Measurements from ENCODE around the gene GUSB.
"Not testable (repeated sequence)": the region's sequence is repeated elsewhere in the genome, so short reads cannot be mapped to it uniquely, and the experiment has no call there.

Gene GUSB

GRCh38 chr7:65975814-65976445 lies 6.1 kb downstream of the GUSB start:
- Histone ChIP-seq H3K4me1 (peaks cover 8% of the 10 kb centered on the region), H3K4me3 (no peak overlapping the region), H3K27me3 (no peaks in the 10 kb centered on the region), H4K20me1 (peaks cover 52% of the 10 kb centered on the region), H3K9ac (no peak overlapping the region), H3K9me3 (no peaks in the 10 kb centered on the region), H3K36me3 (peaks cover 98% of the 10 kb centered on the region), H3K27ac (no peak overlapping the region), H3K4me2 (no peak overlapping the region)
- no peak for TF ChIP-seq Cebpa-rat (IDR thresholded peaks at IDR 0.05)

GRCh38 chr7:65974876-65975275 lies 7.1 kb downstream of the GUSB start:
- no peak overlapping the region for H3K27ac ChIP-seq
- no peak for TF ChIP-seq Cebpa-rat (IDR thresholded peaks at IDR 0.05)
- H3K9me3 ChIP-seq, result no peaks in the 10 kb centered on the region
- no peaks in the 10 kb centered on the region for H3K27me3 ChIP-seq
- H3K36me3 ChIP-seq, result peaks cover 100% of the 10 kb centered on the region
- H4K20me1 ChIP-seq, result peaks cover 42% of the 10 kb centered on the region
- no peak overlapping the region for H3K9ac ChIP-seq
- H3K4me3 ChIP-seq, result no peak overlapping the region
- H3K4me1 ChIP-seq, result no peaks in the 10 kb centered on the region
- no peak overlapping the region for H3K4me2 ChIP-seq

GRCh38 chr7:65974191-65974801 lies 7.7 kb downstream of the GUSB start:
- TF ChIP-seq Cebpa-rat (IDR thresholded peaks at IDR 0.05), result no peak
- Histone ChIP-seq H3K36me3 (peaks cover 100% of the 10 kb centered on the region), H3K4me3 (no peak overlapping the region), H3K4me2 (no peak overlapping the region), H3K9me3 (no peaks in the 10 kb centered on the region), H3K27ac (no peak overlapping the region), H3K27me3 (no peaks in the 10 kb centered on the region), H3K9ac (no peak overlapping the region), H3K4me1 (no peaks in the 10 kb centered on the region), H4K20me1 (peaks cover 36% of the 10 kb centered on the region)

- TF ChIP-seq Cebpa-rat (IDR thresholded peaks at IDR 0.05), result no peak
- no peak overlapping the region for H3K4me3 ChIP-seq
- H3K9me3 ChIP-seq, result no peaks in the 10 kb centered on the region
- H3K27me3 ChIP-seq, result no peaks in the 10 kb centered on the region
- no peak overlapping the region for H3K4me2 ChIP-seq
- peaks cover 30% of the 10 kb centered on the region for H4K20me1 ChIP-seq
- H3K36me3 ChIP-seq, result peaks cover 100% of the 10 kb centered on the region
- H3K9ac ChIP-seq, result no peak overlapping the region
- H3K4me1 ChIP-seq, result no peaks in the 10 kb centered on the region
- H3K27ac ChIP-seq, result no peak overlapping the region
These were observed 9.0 kb downstream of the GUSB start for GRCh38 chr7:65972976-65973375.

- Histone ChIP-seq H3K4me1 (no peaks in the 10 kb centered on the region), H4K20me1 (peaks cover 29% of the 10 kb centered on the region), H3K27ac (no peak overlapping the region), H3K9ac (no peak overlapping the region), H3K9me3 (no peaks in the 10 kb centered on the region), H3K27me3 (no peaks in the 10 kb centered on the region), H3K36me3 (peaks cover 100% of the 10 kb centered on the region), H3K4me2 (no peak overlapping the region), H3K4me3 (no peak overlapping the region)
- no peak for TF ChIP-seq Cebpa-rat (IDR thresholded peaks at IDR 0.05)
These were observed 11.0 kb downstream of the GUSB start for GRCh38 chr7:65971021-65971420.

GRCh38 chr7:65968256-65969185 lies 13.5 kb downstream of the GUSB start:
- TF ChIP-seq Cebpa-rat (IDR thresholded peaks at IDR 0.05), result no peak
- H3K36me3 ChIP-seq, result peaks cover 100% of the 10 kb centered on the region
- H3K4me1 ChIP-seq, result no peaks in the 10 kb centered on the region
- H3K4me2 ChIP-seq, result no peak overlapping the region
- no peak overlapping the region for H3K4me3 ChIP-seq
- no peaks in the 10 kb centered on the region for H3K27me3 ChIP-seq
- H4K20me1 ChIP-seq, result peaks cover 33% of the 10 kb centered on the region; the same call in 1 of the 2 replicates
- H3K27ac ChIP-seq, result no peak overlapping the region
- H3K9me3 ChIP-seq, result no peaks in the 10 kb centered on the region
- no peak overlapping the region for H3K9ac ChIP-seq

- H3K36me3 ChIP-seq, result peaks cover 100% of the 10 kb centered on the region
- H3K27me3 ChIP-seq, result no peaks in the 10 kb centered on the region
- no peak overlapping the region for H3K4me3 ChIP-seq
- no peaks in the 10 kb centered on the region for H3K9me3 ChIP-seq
- no peaks in the 10 kb centered on the region for H3K4me1 ChIP-seq
- H3K9ac ChIP-seq, result no peak overlapping the region
- peaks cover 36% of the 10 kb centered on the region; the same call in 1 of the 2 replicates for H4K20me1 ChIP-seq
- TF ChIP-seq Cebpa-rat (IDR thresholded peaks at IDR 0.05), result no peak
- H3K27ac ChIP-seq, result no peak overlapping the region
- no peak overlapping the region for H3K4me2 ChIP-seq
These were observed 14.5 kb downstream of the GUSB start for GRCh38 chr7:65967361-65968155.

GRCh38 chr7:65966146-65966545 lies 15.9 kb downstream of the GUSB start:
- H4K20me1 ChIP-seq, result peaks cover 47% of the 10 kb centered on the region
- no peak overlapping the region for H3K27ac ChIP-seq
- TF ChIP-seq Cebpa-rat (IDR thresholded peaks at IDR 0.05), result no peak
- H3K36me3 ChIP-seq, result peaks cover 100% of the 10 kb centered on the region
- no peak overlapping the region for H3K4me2 ChIP-seq
- H3K9me3 ChIP-seq, result no peaks in the 10 kb centered on the region
- no peaks in the 10 kb centered on the region for H3K4me1 ChIP-seq
- H3K9ac ChIP-seq, result no peak overlapping the region
- H3K4me3 ChIP-seq, result no peak overlapping the region
- H3K27me3 ChIP-seq, result no peaks in the 10 kb centered on the region

GRCh38 chr7:65964671-65965070 lies 17.3 kb downstream of the GUSB start:
- not testable (repeated sequence) for H3K4me2 ChIP-seq, H3K9me3 ChIP-seq, H3K9ac ChIP-seq, H3K4me3 ChIP-seq, H3K4me1 ChIP-seq, H3K27me3 ChIP-seq, H3K27ac ChIP-seq
- Histone ChIP-seq H3K36me3 (peaks cover 100% of the 10 kb centered on the region), H4K20me1 (peaks cover 61% of the 10 kb centered on the region)
